HUES48 (cell line): ENCODE data around the gene DACT1.

Source experiments
- H3K27ac ChIP-seq: one replicate; pipeline ENCODE4 v1.7.0; 2013; ENCODE audit warnings: low read depth, low read length, inconsistent platforms
- H3K27me3 ChIP-seq: 2 replicates; pipeline ENCODE4 v1.6.1; 2013; ENCODE audit warnings: mild to moderate bottlenecking, low read length; ENCODE audit not compliant: control insufficient read depth, insufficient read depth
- H3K36me3 ChIP-seq: 2 replicates; pipeline ENCODE4 v1.6.1; 2013; ENCODE audit warnings: low read length; ENCODE audit not compliant: control insufficient read depth, insufficient read depth
- H3K4me1 ChIP-seq: 2 replicates; pipeline ENCODE4 v1.6.1; 2013; ENCODE audit warnings: mild to moderate bottlenecking, low read length; ENCODE audit not compliant: control insufficient read depth, insufficient read depth
- H3K4me3 ChIP-seq: 2 replicates; pipeline ENCODE4 v1.5.1; 2013; ENCODE audit warnings: mild to moderate bottlenecking, low read depth, low read length
- H3K9ac ChIP-seq: 2 replicates; pipeline ENCODE4 v1.6.1; 2013; ENCODE audit warnings: mild to moderate bottlenecking, low read depth, low read length, moderate library complexity
- H3K9me3 ChIP-seq: 2 replicates; pipeline ENCODE4 v1.6.1; 2013; ENCODE audit warnings: low read length; ENCODE audit not compliant: control insufficient read depth, insufficient read depth

DACT1 gene

GRCh38 chr14:58690801-58691516, 53.2 kb downstream of the DACT1 start:
- H3K4me1 ChIP-seq = peaks cover 4% of the 10 kb centered on the region; the same call in 1 of the 2 replicates
- H3K9ac ChIP-seq = no peak overlapping the region
- H3K9me3 ChIP-seq = peaks cover 14% of the 10 kb centered on the region; the same call in 1 of the 2 replicates
- no peaks in the 10 kb centered on the region for H3K36me3 ChIP-seq
- H3K4me3 ChIP-seq = no peak overlapping the region
- no peaks in the 10 kb centered on the region for H3K27me3 ChIP-seq
- H3K27ac ChIP-seq = no peak overlapping the region

GRCh38 chr14:58693048-58693447, 55.3 kb downstream of the DACT1 start:
- H3K9ac ChIP-seq = no peak overlapping the region

GRCh38 chr14:58695514-58695913, 57.8 kb downstream of the DACT1 start:
- Histone ChIP-seq H3K4me1 (peaks cover 14% of the 10 kb centered on the region), H3K9ac (no peak overlapping the region), H3K4me3 (no peak overlapping the region), H3K9me3 (no peaks in the 10 kb centered on the region), H3K27ac (no peak overlapping the region), H3K27me3 (no peaks in the 10 kb centered on the region), H3K36me3 (no peaks in the 10 kb centered on the region)

More at GRCh38 chr14:58693048-58693447, 55.3 kb downstream of the DACT1 start:
- Histone ChIP-seq H3K4me3 (no peak overlapping the region), H3K9me3 (peaks cover 8% of the 10 kb centered on the region; the same call in 1 of the 2 replicates), H3K27ac (no peak overlapping the region), H3K27me3 (no peaks in the 10 kb centered on the region), H3K4me1 (peaks cover 13% of the 10 kb centered on the region), H3K36me3 (no peaks in the 10 kb centered on the region)

- H3K27ac ChIP-seq = peak overlapping the region; percentile 46
- H3K9ac ChIP-seq = no peak overlapping the region
- no peaks in the 10 kb centered on the region for H3K36me3 ChIP-seq
These were observed 59.6 kb downstream of the DACT1 start for GRCh38 chr14:58697266-58697929.

More at GRCh38 chr14:58697266-58697929, 59.6 kb downstream of the DACT1 start:
- peaks cover 14% of the 10 kb centered on the region for H3K4me1 ChIP-seq
- no peaks in the 10 kb centered on the region for H3K9me3 ChIP-seq
- H3K27me3 ChIP-seq = no peaks in the 10 kb centered on the region
- no peak overlapping the region for H3K4me3 ChIP-seq
